GM19455 (cell line): ENCODE results near the gene MYMX.
"Not testable (repeated sequence)": the region's sequence is repeated elsewhere in the genome, so short reads cannot be mapped to it uniquely, and the experiment has no call there.

Experiments used
- ATAC-seq: cut with Tn5 transposase; IDR thresholded peaks from one replicate; pipeline ENCODE4 v1.9.1; 2021; ENCODE audit not compliant: unreplicated experiment

The MYMX gene

DNA sequence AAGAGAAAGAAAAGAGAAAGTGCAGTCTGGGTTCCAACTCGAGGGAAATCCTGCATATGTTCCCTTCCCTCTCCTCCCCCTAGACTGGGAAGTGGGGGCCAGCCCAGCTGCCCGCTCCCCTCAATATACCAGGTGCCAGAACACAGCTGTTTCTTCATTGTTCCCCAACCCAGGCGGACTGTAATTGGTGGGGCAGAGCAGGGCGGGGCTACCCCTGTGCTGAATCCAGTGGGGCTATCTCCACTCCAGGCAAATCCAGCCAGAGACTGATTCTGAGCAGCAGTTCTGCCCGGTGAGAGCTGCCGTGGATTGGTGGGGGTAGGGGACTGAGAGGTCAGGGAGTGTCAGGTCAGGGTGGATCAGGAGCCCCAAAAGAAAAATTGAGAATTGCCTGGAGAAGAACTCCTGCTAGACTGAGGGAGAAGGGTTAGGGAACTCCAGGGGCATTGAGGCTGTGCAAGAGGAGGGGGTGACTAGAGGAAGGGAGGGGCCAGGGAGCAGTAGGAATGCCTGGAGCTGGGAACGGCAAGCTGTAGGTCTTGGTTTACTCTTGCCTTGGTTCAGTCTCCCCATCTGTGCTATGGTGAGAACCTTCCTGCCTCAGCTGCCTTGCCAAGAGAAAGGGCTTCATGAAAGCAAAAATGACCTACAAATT, at the start of gene MYMX:
Gene MYMX, plus strand, starts transcription at position 250 of the 655 bp plus-strand sequence. CDS start 546 bp downstream, outside the sequence.
- ATAC-seq = no peak

GRCh38 chr6:44167567-44167966, 49.2 kb upstream of the MYMX start:
- ATAC-seq = no peak

DNA sequence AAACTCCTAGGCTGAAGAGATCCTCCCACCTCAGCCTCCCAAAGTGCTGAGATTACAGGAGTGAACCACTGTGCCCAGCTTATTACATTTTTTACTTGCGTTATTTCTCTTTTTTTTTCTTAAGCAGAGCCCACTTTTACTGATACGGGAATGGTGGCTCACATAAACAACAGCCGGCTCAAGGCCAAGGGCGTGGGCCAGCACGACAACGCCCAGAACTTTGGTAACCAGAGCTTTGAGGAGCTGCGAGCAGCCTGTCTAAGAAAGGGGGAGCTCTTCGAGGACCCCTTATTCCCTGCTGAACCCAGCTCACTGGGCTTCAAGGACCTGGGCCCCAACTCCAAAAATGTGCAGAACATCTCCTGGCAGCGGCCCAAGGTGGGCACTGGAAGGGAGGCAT, 47.6 kb upstream of the MYMX start:
- no peak for ATAC-seq

DNA sequence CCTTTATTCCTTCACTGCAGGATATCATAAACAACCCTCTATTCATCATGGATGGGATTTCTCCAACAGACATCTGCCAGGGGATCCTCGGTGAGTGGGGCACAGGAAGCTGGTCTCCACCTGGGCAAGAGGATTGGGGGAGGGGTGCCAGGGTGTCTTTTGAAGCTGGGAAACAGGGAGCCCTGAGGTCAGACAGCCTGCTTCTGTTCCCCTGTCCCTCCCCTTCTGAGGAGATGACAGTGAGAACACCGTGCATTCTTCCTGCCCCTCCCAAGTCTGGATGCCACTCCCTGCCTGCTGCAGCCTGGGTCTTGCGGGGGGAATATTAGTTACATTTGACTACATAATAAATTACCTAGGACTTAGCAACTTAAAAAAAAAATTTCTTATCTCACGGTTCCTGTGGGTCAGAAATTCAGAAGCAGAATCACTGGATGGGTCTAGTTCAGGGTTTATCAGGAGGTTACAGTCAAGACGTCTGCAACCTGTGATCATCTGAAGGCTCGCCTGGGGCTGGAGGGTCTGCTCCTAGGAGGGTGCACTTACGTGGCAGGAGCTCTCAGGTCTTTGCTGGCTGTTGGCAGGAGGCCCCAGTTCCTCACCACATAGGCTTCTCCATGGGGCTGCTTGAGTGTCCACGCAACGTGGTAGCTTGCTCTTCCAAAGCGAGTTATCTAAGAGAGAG, 46.7 kb upstream of the MYMX start:
- no peak for ATAC-seq

DNA sequence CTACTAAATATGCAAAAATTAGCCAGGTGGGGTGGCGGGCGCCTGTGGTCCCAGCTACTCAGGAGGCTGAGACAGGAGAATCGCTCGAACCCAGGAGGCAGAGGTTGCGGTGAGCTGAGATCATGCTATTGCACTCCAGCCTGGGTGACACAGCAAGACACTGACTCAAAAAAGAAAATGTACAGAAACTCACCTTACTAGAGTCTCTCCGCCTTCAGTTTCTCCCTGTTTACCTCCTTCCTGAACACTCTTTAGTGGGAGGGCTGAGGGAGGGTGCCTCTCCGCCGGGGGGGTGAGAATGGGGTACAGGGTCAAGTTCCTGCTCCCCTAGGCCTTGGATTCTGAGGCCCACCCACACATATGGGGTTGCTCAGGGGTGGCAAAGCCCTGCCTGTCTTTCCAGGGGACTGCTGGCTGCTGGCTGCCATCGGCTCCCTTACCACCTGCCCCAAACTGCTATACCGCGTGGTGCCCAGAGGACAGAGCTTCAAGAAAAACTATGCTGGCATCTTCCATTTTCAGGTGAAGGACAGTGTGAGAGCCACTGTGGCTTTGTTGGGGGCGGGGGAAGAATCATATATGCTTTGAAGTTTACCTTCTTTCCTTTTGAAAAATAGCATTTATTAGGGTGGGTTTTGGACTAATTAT, 44.7 kb upstream of the MYMX start:
- ATAC-seq = no peak

DNA sequence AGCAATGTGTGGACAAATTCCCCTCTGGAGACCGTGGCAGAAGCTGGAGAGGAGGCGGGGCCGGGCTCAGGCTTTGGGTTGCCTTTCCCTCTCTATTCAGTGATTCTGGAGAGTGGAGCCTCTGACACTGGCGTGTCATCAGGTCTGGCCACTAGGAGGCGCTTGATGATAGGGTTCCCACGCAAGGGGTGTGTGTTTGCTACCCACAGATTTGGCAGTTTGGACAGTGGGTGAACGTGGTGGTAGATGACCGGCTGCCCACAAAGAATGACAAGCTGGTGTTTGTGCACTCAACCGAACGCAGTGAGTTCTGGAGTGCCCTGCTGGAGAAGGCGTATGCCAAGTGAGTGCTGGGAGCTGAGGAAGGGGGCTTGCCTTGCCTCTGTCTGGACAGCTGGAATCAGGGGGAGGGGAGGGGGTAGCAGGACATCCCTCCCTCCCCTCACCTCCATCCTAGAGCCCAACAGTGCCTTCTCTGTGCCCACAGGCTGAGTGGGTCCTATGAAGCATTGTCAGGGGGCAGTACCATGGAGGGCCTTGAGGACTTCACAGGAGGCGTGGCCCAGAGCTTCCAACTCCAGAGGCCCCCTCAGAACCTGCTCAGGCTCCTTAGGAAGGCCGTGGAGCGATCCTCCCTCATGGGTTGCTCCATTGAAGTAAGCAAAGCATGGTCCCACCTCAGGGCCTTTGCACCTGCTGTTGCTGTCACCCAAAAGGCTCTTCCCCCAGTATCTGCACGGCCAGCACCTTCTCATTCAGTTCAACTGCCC, 43.8 kb upstream of the MYMX start:
- peak; percentile 64 for ATAC-seq

DNA sequence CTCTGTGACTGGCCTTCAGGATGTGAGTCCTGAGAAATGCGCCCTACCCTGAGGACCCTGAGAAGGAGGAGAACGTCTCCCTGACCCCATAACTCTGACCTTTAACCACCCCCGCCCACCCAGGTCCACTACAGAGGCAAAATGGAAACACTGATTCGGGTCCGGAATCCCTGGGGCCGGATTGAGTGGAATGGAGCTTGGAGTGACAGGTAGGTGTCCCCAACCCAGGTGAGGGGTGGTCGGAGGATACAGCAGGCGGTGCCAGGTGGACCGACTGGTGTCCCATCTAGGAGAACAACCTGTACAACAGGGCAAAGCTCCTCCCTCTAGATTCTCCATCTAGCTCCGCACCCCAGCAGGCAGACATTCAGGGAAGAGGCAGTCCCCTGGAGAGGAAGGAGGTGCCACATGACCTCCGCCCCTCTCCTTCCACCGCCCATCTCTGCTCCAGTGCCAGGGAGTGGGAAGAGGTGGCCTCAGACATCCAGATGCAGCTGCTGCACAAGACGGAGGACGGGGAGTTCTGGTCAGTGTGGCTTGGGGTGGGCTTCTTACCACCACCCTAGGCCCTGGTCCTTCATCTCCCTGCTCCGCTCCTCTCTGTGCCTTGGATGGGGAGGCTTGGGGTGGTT, 40.5 kb upstream of the MYMX start:
- ATAC-seq = no peak

DNA sequence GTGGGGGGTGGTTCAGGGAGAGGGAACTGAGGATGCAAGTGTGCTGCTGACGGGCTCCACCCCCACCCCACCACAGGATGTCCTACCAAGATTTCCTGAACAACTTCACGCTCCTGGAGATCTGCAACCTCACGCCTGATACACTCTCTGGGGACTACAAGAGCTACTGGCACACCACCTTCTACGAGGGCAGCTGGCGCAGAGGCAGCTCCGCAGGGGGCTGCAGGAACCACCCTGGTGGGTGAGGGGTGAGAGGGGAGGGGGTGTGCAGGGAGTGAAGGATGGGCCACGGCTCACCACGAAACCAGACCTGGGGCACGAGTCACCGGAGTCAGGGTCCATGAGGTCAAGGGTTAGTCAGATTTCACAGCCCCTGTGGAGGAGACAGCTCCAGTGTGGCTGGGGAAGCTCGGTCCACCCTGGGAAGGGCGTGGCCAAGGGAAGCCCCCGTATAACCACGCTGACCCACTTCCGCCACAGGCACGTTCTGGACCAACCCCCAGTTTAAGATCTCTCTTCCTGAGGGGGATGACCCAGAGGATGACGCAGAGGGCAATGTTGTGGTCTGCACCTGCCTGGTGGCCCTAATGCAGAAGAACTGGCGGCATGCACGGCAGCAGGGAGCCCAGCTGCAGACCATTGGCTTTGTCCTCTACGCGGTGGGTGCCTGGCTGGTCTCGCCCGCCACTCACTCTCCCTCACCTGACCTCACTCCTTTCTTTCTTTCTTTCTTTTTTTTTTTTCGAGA, 39.8 kb upstream of the MYMX start:
- no peak for ATAC-seq

GRCh38 chr6:44177691-44178423, 38.9 kb upstream of the MYMX start:
- ATAC-seq = no peak

GRCh38 chr6:44178424-44179071, 38.2 kb upstream of the MYMX start:
- no peak for ATAC-seq

DNA sequence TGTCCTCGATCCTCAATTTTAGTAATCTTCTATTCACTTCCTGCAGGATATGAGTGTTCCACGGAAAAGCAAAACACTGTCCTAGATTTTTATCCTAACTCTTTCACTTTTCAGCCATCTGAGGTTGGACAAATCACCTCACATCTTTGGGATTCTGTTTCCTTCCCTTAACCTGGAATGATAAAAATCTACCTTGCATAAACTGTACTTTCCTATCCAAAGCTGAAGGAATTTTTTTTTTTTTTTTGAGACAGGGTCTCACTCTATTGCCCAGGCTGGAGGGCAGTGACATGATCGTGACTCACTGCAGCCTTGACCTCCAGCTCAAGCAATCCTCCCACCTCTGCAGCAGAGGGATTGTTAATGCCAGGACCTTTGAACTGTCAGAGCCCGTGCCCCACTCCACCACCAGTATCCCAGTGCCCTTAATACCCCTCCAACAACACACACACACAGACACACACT, 37.6 kb upstream of the MYMX start:
- ATAC-seq = no peak

DNA sequence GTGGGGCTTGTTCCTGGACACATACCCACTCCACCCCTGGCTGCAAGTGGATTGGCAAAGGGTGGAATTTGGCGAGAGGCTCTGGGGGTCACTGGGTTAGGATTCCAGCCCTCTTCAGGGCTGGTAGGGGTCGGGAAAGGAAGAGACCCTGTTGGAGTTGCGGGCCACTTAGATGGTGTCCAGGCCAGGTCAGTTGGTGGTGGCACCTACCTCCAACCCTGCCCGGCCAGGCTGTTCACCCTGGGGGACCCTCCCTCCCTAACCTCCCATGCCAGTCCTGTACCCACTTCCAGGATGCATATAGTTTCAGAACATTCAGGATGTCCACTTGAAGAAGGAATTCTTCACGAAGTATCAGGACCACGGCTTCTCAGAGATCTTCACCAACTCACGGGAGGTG, 37.1 kb upstream of the MYMX start:
- ATAC-seq = no peak

- no peak for ATAC-seq
Measured at GRCh38 chr6:44180406-44180805, 36.3 kb upstream of the MYMX start.

- no peak for ATAC-seq
Measured at GRCh38 chr6:44180886-44181285, 35.8 kb upstream of the MYMX start.

- ATAC-seq = not testable (repeated sequence)
Measured at GRCh38 chr6:44181784-44182183, 34.9 kb upstream of the MYMX start.

- no peak for ATAC-seq
Measured at GRCh38 chr6:44182911-44183390, 33.8 kb upstream of the MYMX start.

GRCh38 chr6:44183783-44184182, 32.9 kb upstream of the MYMX start:
- no peak for ATAC-seq

DNA sequence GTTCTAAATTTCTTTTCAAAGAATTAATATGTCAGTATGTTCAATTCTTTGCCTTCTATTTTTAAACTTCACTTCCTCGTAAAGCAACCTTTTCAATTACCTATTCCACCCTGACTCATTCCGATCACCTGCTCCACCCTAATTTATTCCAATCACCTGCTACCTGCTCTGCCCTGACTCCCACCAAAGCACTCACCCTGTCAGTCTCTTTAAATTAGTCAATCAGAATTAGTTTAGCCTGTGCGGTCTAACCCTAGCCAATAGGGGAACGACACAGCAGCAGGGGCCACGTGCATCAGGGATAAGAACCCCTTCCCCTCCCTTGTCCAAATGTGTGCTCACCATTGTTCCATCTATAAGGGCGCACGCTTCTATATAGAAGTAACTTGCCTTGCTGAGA, 31.4 kb upstream of the MYMX start:
- not testable (repeated sequence) for ATAC-seq
